KG1 (cell line): ENCODE results near the gene C2orf92.
"Not testable (repeated sequence)": the region's sequence is repeated elsewhere in the genome, so short reads cannot be mapped to it uniquely, and the experiment has no call there.

ENCODE experiments used
- DNase-seq: peaks from one replicate; lab custom pipeline; 2025; lab: John Stamatoyannopoulos, UW

Gene C2orf92

DNA sequence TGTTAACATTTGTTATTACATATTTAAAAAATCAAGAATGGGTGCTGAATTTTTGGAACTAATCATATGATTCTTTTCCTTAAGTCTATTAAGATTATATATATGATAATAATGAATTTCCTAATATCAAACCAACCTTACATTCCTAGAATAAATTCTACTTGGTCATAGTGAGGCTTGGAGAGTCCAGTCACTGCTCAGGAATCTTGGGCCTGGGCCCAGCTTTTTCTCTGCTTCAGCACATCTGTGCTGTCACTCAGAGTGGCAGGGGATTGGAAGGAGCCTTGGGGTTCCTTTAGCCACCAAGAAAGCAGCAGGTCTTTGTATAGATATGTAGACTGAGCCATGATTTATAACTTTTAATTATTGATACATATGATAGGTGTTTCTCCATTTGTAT lies 24.0 kb downstream of the C2orf92 start:
- DNase-seq = no peak

DNA sequence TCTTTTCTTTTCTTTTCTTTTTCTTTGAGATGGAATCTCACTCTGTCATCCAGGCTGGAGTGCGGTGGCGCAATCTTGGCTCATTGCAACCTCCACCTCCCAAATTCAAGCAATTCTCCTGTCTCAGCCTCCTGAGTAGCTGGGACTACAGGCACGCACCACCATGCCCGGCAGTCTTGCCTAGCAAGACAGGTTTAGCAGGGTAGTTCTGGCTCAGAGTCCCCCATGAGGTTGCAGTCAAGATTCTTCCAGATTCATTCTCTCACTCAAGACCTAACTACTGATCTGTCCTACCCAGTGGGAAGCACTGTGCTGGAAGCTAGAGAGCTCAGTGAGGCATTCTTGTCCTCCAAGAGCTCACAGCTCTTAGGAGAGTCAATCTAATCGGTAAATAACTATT lies 26.2 kb downstream of the C2orf92 start:
- DNase-seq = no peak

DNA sequence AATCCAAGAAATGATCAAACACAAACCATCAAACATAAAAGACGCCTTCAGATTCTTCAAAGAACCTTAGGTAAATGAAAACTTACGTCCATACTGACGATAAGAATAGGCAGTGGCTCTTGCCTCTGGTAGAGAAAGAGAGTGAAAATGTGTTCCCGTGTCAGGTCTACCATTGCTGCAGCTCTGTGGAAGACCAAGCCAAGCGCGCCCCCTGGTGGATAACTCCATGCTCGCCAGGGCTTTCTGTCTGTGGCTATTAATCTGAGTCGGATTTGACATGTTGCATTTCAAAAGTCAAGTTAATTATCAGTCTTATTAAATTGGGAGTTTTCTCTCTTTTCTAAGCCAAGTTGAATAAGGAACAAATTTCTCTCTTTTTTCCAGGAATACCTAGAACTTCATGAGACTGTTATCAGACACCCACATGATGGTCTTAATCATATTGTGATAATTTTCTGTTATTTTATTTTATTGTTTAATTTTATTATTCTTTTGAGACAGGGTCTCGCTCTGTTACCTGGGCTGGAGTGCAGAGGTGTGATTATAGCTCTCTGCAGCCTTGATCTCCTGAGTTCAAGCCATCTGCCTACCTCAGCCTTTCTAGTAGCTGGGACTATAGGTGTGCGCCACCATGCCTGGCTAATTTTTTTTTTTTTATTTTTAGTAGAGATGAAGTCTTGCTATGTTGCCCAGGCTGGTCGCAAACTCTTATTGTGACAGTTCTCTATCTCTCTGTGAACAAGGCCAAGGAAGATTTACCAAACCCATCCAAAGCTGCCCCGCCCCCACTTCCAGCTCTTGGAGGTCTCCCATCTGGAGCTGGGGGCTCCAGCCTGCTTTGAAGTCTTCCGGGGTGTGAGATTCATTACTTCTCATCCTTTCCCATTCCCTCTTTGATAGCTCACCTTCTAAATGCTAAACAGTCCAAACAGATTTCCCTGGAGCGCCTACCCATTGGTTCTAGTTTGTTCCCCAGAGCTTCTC lies 28.0 kb downstream of the C2orf92 start:
- DNase-seq = peak; percentile 48

DNA sequence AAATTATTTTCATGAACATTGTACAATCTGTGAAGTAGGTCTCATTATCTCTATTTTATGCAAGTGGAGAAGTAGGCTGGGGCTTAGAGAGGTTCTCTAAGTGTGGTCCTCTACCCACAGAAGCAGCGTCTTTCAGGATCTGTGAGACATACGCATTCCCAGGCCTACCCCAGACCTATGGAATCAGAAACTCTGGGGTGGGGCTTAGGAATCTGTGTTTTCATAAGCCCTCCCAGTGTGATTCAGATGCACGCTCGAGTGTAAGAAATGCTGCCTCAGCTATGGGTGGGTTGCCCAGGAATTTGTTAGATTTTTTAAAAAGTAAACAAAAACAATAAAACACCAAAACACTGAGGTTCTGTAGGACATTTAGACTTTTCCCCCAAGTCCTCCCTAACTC lies 29.0 kb downstream of the C2orf92 start:
- no peak for DNase-seq

DNA sequence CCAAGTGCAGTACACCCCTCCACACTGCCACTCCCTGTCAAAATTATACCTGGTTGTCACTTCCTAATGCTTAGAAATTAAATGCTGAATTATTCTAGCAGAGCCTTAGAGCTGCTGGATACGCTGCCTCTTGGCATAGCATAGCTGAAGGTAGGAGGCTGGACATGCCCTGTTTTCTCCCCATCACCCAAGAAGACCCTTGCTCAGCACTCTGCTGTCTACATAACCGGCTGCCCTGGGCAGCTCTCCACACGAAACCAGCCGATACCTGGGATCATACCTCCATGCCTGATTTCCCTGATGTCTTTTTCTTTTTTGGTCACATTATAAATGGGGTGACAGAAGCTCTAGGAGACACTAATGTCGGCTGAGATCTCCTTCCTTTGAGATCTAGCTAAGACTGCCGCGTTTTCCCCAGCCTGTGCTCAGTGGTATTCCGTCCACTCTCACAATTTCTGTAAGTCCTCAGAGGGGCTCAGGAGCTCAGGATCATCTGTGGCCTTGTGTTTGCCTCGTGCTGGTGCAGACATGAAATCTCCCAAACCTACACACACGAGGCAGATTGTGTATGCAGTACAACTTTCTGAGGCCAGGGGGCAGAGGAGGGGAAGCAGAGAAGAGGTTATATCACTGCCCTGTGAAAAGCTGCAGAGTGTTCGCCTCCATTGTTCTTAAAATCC lies 30.4 kb downstream of the C2orf92 start:
- DNase-seq = no peak

DNA sequence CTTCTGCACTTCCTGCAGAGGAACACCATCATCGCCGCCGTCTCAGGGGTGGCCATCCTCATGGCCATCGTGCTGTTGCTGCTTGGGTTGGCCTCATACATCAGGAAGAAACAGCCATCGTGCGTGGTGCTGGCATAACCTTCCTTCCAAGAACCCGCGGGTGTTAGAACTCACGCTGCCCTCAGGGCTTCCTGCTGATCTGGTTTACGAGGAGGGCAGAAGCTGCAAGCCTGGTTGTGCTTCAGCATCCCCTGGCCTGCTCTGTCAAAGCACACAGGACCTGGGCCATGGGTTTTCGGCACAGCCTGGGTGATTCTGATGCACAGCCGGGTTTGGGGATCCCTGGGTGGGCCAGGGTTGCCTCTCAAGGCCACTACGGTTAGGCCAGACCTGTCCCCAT lies 31.7 kb downstream of the C2orf92 start:
- DNase-seq = no peak

DNA sequence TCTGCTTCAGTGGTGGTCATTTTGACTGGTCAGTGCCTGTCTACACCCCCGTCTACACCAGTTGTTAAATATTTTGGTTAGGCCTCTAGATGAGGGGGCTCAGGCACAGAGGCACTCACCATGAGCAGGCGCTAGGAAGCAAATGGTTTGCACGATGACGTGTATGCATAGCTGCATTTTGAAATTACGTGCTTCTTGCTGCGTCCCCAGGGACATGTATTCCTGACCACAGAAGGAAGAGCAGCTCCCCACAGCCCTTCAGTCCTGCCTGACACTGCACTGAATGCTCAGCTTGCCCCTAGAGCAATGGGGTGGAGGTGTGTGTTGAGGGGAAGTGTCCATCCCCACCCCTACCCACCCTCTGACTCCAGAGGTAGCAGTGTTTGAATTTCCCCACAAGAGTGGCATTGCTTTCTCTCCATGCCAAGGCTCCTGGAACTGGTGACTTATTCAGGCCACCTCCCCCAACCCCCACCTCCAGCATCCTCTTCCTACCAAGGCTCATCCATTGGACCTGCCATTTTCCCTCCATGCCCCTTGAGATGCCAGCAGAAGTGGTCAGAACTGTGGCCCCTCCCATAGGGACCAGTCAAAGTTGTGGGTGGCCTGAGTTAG lies 32.4 kb downstream of the C2orf92 start:
- no peak for DNase-seq

DNA sequence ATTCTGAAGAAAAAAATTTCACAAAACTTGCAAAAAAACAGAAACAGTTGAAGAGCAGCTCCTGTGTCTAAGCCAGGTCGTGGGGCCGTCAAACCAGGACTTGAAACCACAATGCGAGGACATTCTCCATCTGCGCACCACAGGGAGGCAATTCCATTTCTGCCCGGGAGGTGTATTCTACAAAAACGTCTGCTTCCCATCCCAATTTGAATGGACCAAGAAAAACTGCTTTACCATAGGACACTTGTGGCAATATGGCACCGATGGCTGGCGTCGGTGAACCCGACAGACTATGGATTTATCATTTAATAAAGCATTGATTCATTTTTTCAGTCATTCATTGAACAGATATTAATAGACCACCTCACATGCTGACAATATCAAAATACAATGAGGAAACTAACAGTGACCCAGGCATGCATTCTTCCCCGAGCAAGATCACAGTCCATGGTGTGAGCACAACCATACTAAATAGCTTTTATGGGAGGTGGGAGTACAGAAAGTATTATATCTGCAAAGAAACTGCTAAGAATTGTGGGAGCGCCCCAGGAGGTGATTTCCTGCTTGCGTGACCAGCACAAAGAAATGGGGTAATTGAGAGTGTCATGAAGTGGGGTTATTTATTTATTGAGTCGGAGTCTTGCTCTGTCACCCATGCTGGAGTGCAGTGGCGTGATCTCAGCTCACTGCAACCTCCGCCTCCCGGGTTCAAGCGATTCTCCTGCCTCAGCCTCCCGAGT lies 33.4 kb downstream of the C2orf92 start:
- no peak for DNase-seq

DNA sequence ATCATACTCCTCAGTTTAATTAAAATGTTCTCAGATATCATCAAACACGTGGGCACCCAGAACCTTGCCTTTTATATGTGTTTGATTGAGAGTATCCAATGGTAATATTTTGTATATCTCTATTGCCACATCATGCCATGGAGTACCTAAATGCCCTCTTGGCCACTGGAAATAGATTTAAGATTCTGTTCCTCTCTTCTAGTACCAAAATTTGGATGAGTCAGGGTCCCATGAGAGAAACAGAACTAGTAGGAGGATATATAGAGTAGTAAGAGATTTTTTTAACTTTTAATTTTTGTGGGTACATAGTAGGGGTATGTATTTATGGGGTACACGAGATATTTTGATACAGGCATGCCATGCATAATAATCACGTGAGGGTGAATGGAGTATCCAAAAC lies 34.2 kb downstream of the C2orf92 start:
- no peak for DNase-seq

DNA sequence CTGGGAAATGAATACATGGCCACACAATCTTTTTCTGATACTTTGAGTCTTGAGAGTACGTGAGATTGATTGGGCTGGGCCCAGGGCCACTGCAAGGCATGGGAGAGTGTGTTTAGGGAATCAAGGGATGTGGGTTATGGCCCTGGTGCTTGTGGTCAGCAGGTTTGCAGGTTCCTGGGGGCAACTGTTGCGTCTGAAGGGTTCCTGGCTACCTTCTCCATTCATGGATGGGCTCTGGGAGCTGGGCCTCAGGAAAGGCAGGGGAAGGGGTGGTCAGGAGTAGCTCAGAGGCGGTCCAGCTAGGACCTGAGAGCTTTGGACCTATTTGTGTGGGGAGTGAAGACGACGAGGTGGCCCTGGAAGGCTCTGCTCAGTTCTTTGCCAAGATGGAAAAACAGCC lies 35.5 kb downstream of the C2orf92 start:
- no peak for DNase-seq

DNA sequence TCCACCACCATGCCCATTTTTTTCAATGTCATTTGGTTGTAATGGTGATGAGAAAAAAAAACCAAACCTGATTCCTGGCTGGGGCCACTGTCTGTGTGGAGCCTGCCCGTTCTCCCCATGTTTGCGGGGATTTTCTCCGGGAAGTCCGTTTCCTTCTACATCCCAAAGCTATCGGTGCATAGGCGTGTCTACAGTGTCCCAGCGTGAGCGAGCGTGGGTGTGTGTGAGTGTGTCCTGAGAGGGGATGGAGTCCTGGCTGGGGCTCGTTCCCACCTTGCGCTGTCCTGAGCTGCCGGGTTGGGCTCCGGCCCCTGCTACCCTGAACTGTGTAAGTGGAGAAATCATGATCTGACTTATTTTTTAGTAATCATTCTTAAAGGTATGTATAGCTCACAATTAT lies 36.6 kb downstream of the C2orf92 start:
- no peak for DNase-seq

DNA sequence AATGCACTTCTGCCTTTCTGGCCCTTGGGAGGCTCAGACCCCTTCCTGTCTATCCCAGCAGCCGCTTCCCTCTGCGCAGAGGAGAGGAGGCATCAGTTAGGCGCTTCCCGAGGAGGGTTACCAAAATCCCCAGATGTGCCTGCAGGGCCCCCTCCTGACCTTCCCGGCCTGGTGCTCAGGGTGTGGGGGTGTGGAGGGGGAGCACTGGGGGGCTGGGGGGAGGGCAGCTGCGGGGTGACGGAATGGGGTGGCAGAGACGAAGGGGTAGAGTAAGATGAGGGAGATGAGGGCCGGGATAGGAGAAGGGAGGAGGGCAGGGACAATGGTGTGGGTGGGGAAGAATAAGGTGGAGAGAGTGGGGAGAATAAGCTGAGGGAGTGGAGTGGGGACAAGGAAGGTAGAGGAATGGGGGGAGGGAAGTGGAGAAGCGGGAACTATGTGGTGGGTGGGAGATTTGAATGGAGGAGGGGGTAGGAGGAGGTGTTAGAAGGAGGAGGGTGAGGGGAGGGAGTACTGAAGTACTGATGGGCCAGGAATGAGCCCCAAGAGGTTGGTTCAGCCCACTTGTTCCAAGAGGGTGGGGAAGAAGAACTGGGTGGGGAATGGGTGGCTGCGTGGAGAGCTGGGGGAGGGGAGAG lies 37.3 kb downstream of the C2orf92 start:
- no peak for DNase-seq

DNA sequence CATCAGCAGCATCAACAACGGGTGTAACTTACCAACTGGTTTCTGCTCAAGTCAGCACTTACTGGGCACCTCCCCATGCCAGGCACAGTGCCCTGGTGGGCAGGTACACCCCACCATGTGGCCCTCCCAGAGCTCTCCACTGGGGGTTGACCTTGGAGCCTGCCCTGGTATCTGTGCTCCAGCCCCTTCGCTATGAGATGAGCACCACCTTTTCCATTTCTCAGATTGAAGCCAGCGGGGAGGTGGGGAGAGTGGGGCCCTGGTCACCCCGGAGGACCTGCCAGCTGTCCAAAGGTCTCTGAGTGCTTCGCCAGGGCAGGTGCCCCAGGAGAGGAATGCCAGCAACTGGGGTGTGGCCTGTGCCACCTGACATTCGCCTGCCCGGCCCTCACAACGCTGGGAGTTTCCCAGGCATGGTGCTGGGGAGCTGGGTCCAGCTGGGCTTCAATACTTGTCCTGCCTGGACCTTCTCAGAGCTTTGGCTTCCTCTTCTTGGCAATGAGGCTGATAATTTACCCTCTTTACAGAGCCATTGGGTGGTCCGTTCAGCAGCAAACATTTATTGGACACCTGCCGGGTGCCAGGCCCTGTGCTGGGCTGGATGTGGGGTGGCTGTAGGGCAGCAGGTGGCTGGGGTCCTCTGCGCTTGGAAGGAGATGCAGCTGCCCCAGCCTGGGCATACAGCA lies 38.0 kb downstream of the C2orf92 start:
- no peak for DNase-seq

DNA sequence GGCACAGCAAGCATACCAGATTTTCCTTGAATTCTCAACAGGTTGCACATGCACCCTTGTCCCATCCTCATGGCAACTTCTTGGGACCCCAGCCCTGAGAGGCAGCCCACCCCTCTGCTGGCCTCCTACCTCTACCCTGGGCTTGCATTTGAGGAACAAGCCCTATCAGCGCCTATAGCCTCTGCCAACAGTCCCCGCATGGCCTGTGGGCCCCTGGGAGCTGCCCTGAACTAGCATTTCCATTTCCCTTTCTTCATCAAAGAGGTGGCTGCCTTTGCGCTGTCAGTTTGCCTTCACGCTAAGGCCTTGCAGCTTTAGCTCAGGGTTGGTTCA lies 38.5 kb downstream of the C2orf92 start:
- no peak for DNase-seq

DNA sequence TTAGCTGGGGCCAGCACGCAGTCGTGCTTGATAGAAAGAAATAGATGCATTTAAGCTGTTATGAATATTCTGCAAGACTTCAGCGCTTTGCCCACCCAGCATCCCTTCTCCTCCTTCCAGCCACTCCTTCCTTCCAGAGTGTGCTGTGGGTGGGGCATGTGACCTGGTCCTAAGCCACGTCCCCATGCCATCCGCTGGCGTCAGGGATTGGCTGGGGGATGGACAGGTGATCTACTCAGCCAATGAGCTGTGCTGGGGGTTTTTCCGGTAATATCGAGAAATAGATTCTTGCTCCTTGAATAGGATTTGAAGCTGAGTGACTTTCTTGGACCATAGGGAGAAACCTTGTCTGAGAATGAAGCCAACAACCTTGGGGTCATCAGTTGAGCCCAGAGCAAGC lies 39.1 kb downstream of the C2orf92 start:
- no peak for DNase-seq

DNA sequence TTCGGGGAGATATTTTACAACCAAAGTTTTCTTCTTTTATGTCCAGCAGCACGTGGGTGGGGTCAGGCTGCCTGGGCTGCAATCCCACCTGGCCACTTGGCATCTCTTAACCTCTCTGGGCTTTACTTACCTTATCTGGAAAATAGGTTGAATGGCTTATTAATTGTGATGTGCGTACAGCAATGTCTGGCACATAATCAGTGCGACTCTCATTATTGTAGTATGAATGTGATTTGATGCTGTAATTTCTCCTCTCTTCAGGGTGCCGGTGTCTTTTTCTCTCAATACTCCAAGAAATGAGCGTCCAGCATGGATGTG lies 41.8 kb downstream of the C2orf92 start:
- DNase-seq = no peak

DNA sequence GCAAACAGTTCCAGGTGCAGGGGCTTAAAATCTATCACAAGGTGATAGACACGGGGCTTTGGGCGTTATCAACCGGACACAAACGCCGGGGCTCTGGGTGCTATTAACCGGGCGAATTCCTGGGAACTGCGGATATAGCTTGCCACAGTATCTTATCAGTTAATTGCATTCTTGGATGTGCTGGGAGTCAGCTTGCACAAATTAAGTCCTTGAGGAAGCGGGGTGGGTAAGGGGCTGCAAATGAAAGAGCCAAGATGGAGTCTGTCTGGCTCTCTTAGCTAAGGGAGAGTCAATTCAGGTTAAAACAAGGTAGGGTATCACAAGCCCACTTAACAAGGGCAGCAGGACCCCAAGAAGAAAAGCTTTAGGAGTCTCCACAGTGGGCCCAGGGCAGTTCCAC lies 42.7 kb downstream of the C2orf92 start:
- not testable (repeated sequence) for DNase-seq

DNA sequence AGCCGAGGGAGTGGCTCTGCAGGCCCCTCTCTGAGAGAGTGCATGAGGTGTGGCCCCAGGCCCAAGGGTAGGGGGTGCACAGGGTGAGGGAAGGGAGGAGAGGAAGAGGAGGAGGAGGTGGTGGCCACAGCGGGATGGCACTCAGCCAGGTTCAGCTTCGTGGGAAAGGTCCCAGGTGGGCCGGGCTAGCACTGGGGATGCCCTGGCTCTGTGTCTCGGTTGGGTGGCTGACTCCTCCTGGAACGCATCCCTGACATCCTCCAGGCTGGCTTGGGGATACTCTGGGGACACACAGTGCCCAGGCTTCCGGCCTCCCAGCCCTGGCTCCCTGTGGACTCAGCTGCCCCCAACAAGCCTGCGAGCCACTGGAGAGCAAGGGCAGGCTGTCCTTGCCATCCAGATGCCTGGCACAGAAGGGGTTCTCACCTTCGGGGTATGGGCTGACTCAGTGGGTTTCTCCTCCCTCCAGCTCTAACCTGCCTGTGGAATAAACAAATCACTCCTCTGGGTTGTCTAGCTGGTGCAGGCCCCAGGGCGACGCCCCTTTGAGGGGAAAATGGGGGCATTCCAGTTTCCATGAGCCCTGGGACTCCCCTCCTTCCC lies 43.3 kb downstream of the C2orf92 start:
- no peak for DNase-seq

DNA sequence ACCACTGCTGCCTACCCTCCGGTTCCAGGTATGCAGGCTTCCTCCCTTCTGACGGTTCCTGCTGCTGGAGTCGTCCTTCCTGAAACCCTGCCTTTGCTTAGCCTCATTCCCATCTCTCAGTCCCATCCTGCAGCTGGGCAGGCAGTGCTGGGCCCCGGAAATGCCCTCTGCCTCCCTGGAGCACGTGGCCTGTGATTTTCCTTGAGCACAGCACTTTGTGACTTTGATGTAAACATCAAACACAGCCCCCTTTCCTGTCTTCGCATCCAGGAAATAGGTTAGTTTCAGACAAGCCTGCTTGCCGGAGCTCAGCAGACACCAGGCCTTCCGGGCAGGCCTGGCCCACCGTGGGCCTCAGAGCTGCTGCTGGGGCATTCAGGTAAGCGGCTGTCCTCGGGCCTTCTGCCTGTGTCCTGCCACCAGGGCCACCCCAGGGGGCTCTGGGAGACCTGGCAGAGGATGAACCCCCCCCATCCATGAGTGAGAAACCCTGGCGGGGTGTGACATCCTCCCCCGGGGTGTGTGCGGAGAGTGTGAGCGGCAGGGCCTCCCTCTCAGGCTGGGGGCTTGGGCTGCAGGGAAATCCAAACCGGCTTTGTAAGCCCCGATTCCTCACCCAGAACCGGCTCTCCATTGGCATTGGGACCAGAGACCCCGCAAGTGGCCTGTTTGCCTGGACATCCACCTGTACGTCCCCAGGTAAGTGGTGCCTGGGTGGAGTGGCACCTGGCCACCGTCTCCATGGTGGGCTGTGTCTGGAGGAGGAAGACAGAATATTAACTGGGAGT lies 44.0 kb downstream of the C2orf92 start, which contains the start of gene ZAP70:
TSS of gene ZAP70 (plus strand) at position 281 of the 788 bp plus-strand sequence. CDS start 10,461 bp downstream, outside the sequence.
- DNase-seq = no peak
